Measurements from ENCODE around the gene GPATCH8.

DNA sequence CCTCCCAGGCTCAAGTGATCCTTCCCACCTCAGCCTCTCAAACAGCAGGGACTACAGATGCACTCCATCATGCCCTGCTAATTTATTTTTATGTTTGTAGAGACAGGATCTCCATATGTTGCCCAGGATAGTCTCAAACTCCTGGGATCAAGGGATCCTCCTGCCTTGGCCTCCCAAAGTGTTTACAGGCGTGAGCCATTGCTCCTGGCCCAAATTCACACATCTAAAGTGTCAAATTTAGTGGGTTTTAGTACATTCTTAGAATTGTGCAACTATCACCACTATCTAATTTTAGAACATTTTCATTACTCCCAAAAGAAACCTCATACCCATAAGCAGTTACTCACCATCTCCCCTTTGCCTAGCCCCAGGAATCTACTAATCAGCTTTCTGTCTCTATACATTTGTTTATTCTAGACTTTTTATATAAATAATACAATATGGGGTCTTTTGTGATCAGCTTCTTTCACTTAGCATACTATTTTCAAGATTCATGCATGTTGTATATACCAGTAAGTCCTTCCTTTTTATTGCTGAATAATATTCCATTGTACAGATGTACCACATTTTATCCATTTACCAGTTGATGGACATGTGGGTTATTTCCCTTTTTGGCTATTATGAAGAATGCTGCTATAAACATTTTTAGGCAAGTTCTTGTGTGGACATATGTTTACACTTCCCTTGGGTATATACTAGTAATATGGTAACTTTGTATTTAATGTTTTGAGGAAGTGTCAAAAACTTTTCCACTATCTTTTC lies 88.6 kb downstream of the GPATCH8 start:
- TF ChIP-seq, protein P1, sequence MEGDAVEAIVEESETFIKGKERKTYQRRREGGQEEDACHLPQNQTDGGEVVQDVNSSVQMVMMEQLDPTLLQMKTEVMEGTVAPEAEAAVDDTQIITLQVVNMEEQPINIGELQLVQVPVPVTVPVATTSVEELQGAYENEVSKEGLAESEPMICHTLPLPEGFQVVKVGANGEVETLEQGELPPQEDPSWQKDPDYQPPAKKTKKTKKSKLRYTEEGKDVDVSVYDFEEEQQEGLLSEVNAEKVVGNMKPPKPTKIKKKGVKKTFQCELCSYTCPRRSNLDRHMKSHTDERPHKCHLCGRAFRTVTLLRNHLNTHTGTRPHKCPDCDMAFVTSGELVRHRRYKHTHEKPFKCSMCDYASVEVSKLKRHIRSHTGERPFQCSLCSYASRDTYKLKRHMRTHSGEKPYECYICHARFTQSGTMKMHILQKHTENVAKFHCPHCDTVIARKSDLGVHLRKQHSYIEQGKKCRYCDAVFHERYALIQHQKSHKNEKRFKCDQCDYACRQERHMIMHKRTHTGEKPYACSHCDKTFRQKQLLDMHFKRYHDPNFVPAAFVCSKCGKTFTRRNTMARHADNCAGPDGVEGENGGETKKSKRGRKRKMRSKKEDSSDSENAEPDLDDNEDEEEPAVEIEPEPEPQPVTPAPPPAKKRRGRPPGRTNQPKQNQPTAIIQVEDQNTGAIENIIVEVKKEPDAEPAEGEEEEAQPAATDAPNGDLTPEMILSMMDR (IDR thresholded peaks at IDR 0.05) = no peak
- TF ChIP-seq POLR2A (IDR thresholded peaks at IDR 0.05) = no peak
- no peak for TF ChIP-seq EP300 (IDR thresholded peaks at IDR 0.05)
